Coronary artery (tissue), 2 donors: ENCODE measurements around the gene UNC13B.

Experiments used
- DNase-seq: peaks from one replicate; pipeline ENCODE4 v3.0.0-alpha.2; 2017; ENCODE audit warnings: low spot score
- H3K27ac ChIP-seq, 2 donors: fragments of 200-600 bp; sonication (generic); one replicate each; pipeline ENCODE4 v1.5.1; 2016 to 2019
- H3K4me3 ChIP-seq: fragments of 200-600 bp; sonication (generic); 2 replicates; pipeline ENCODE4 v1.5.1; 2016; ENCODE audit warnings: mild to moderate bottlenecking, moderate library complexity
- CTCF ChIP-seq: fragments of 200-600 bp; sonication (generic); IDR thresholded peaks from one replicate; pipeline ENCODE4 v1.5.1; 2019; ENCODE audit warnings: antibody characterized with exemption

UNC13B gene

GRCh38 chr9:35349287-35349990 lies 187.6 kb downstream of the UNC13B start:
- no peak overlapping the region for H3K27ac ChIP-seq
- no peak for DNase-seq
- H3K4me3 ChIP-seq = no peak overlapping the region
- TF ChIP-seq CTCF = no peak

- Histone ChIP-seq H3K27ac (no peak overlapping the region), H3K4me3 (no peak overlapping the region)
- TF ChIP-seq CTCF = no peak
- no peak for DNase-seq
Observed at GRCh38 chr9:35350212-35350611, 188.4 kb downstream of the UNC13B start.

GRCh38 chr9:35350827-35351549 lies 189.2 kb downstream of the UNC13B start:
- Histone ChIP-seq H3K4me3 (no peak overlapping the region), H3K27ac (no peak overlapping the region)
- DNase-seq = no peak
- TF ChIP-seq CTCF = no peak

GRCh38 chr9:35353731-35354365 lies 192.0 kb downstream of the UNC13B start:
- TF ChIP-seq CTCF = no peak
- Histone ChIP-seq H3K4me3 (no peak overlapping the region), H3K27ac (no peak overlapping the region)
- no peak for DNase-seq

- DNase-seq = no peak
- TF ChIP-seq CTCF = no peak
- H3K27ac ChIP-seq = no peak overlapping the region
- no peak overlapping the region for H3K4me3 ChIP-seq
Observed at GRCh38 chr9:35355939-35356338, 194.1 kb downstream of the UNC13B start.

DNA sequence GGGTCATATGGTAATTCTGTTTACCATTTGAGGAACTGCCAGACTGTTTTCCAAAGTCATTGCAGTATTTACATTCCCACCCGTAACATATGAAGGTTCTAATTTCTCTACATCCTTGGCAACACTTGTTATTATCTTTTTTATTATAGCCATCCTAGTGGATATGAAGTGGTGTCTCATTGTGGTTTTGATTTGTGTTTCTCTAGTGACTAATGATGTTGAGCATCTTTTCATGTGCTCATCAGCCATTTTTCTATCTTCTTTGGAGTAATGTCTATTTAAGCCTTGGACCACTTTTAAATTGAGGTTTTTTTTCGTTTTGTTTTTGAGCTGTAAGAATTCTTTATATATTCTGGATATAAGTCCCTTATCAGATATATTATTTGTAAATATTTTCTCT lies 195.3 kb downstream of the UNC13B start:
- TF ChIP-seq CTCF = no peak
- Histone ChIP-seq H3K27ac (no peak overlapping the region), H3K4me3 (no peak overlapping the region)
- no peak for DNase-seq
